ENCODE data around the gene ADAMTS15.

GRCh38 chr11:130455483-130456127 lies 7.2 kb downstream of the ADAMTS15 start:
- TF ChIP-seq POLR2A (IDR thresholded peaks at IDR 0.05), result no peak
- TF ChIP-seq POLR2AphosphoS5 (IDR thresholded peaks at IDR 0.05), result no peak

Data from breast epithelium (tissue), 3 donors.